Stomach (tissue), 4 donors: Measurements from ENCODE around the gene KIF18B.

Experiments used
- EP300 ChIP-seq: sonication (generic); formaldehyde crosslinking; IDR thresholded peaks from one replicate; pipeline ENCODE4 v1.6.1; 2017; ENCODE audit warnings: antibody characterized with exemption
- POLR2A ChIP-seq, 4 donors: fragments of 450-650 bp; IDR thresholded peaks; one replicate each; pipeline ENCODE4 v1.6.1; 2016; ENCODE audit warnings: antibody characterized with exemption in 4 of 4, control low read depth in 2 of 4, mild to moderate bottlenecking in 1 of 4, moderate library complexity in 1 of 4
- POLR2AphosphoS5 ChIP-seq, 3 donors: sonication (generic); formaldehyde crosslinking; IDR thresholded peaks; one replicate each; pipeline ENCODE4 v1.6.1; 2016; ENCODE audit warnings: antibody characterized with exemption in 3 of 3
- TF ChIP-seq, protein P1 (sequence below), 7 experiments: fragments of 450-650 bp in 4 of 7; fragments of 200-600 bp in 3 of 7; sonication (generic) in 3 of 7; IDR thresholded peaks; one replicate each; pipeline ENCODE4 v1.5.1; 2016 to 2019; ENCODE audit warnings: antibody characterized with exemption in 7 of 7, control low read depth in 2 of 7, mild to moderate bottlenecking in 1 of 7

DNA sequence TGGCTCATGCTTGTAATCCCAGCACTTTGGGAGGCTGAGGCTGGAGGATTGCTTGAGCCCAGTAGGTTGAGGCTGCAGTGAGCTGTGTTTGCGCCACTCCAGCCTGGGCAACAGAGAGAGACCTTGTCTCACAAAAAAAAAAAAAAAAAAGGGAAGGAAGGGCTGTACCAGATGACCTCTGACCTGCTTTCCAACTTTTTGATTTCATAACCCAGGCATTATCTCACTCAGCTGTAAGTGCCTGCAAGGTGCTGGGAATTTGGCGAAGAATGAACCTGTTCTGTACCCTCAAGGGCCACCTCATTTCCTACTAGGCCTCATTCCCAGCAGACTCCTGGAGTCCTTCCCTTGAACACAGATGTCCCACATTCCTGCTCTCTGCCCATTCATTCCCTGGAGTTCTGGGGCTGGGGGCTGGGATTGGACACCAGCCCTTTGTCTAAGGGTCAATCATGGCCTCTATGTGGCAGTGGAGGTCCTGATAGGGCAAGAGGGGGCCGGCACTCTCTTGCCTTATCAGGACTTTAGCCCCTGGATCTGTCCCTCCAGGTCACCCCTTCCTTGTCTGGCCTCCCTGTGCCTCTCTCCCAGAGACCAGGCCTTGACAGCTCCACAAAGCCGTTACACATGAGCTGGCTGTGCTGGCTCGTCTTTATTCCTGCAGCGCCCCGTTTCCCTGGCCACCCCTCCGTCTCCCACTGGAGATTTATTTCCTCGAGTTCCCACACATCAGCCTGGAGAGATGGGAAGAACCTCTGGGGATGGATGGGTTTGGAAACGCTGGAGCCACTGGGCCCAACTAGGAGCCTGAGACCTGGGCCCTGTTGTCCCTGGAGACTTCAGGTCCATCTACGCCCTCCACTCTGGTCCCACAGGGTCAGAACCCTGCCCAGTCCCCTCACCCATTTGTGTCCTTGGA lies 31.5 kb downstream of the KIF18B start:
- TF ChIP-seq, protein P1, sequence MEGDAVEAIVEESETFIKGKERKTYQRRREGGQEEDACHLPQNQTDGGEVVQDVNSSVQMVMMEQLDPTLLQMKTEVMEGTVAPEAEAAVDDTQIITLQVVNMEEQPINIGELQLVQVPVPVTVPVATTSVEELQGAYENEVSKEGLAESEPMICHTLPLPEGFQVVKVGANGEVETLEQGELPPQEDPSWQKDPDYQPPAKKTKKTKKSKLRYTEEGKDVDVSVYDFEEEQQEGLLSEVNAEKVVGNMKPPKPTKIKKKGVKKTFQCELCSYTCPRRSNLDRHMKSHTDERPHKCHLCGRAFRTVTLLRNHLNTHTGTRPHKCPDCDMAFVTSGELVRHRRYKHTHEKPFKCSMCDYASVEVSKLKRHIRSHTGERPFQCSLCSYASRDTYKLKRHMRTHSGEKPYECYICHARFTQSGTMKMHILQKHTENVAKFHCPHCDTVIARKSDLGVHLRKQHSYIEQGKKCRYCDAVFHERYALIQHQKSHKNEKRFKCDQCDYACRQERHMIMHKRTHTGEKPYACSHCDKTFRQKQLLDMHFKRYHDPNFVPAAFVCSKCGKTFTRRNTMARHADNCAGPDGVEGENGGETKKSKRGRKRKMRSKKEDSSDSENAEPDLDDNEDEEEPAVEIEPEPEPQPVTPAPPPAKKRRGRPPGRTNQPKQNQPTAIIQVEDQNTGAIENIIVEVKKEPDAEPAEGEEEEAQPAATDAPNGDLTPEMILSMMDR (IDR thresholded peaks at IDR 0.05) = no peak
- TF ChIP-seq EP300 = no peak
- TF ChIP-seq POLR2A (IDR thresholded peaks at IDR 0.05) = no peak
- no peak for TF ChIP-seq POLR2AphosphoS5 (IDR thresholded peaks at IDR 0.05)
